HG03575 (cell line): ENCODE measurements around the gene SSB.
"Not testable (repeated sequence)": the region's sequence is repeated elsewhere in the genome, so short reads cannot be mapped to it uniquely, and the experiment has no call there.

Experiments used
- ATAC-seq: cut with Tn5 transposase; IDR thresholded peaks from one replicate; pipeline ENCODE4 v1.9.1; 2021; ENCODE audit not compliant: unreplicated experiment, insufficient number of reproducible peaks, low FRiP score; ENCODE audit errors: extremely low read depth

SSB gene

GRCh38 chr2:169776252-169776761 is 22.4 kb upstream of the SSB start:
- no peak for ATAC-seq

GRCh38 chr2:169778446-169778845 is 20.2 kb upstream of the SSB start:
- ATAC-seq, result no peak

GRCh38 chr2:169781249-169782013 is 17.2 kb upstream of the SSB start:
- no peak for ATAC-seq

- ATAC-seq, result no peak
These were observed 16.2 kb upstream of the SSB start for GRCh38 chr2:169782513-169782912.

GRCh38 chr2:169790581-169790980 is 8.1 kb upstream of the SSB start:
- ATAC-seq, result no peak

GRCh38 chr2:169795181-169795580 is 3.5 kb upstream of the SSB start:
- no peak for ATAC-seq

- ATAC-seq, result no peak
These were observed 2.2 kb upstream of the SSB start for GRCh38 chr2:169796441-169796840.

GRCh38 chr2:169797601-169798000 is 1.1 kb upstream of the SSB start:
- ATAC-seq, result no peak

GRCh38 chr2:169798397-169798717 is 314 bp upstream of the SSB start:
- ATAC-seq, result no peak

- ATAC-seq, result no peak
These were observed 4.8 kb downstream of the SSB start for GRCh38 chr2:169803480-169803879.

- ATAC-seq, result no peak
These were observed 7.9 kb downstream of the SSB start for GRCh38 chr2:169806586-169806985.

- ATAC-seq, result no peak
These were observed 9.6 kb downstream of the SSB start for GRCh38 chr2:169808221-169808620.

- ATAC-seq, result no peak
These were observed 17.2 kb downstream of the SSB start for GRCh38 chr2:169815849-169816248.

- ATAC-seq, result not testable (repeated sequence)
These were observed 18.3 kb downstream of the SSB start for GRCh38 chr2:169816961-169817360.

- ATAC-seq, result not testable (repeated sequence)
These were observed 18.7 kb downstream of the SSB start for GRCh38 chr2:169817369-169817768.

- ATAC-seq, result no peak
These were observed 19.6 kb downstream of the SSB start for GRCh38 chr2:169818241-169818640.

- ATAC-seq, result no peak
These were observed 20.4 kb downstream of the SSB start for GRCh38 chr2:169819106-169819505.

- not testable (repeated sequence) for ATAC-seq
These were observed 21.4 kb downstream of the SSB start for GRCh38 chr2:169820101-169820500.

GRCh38 chr2:169822036-169822435 is 23.4 kb downstream of the SSB start:
- no peak for ATAC-seq

GRCh38 chr2:169822785-169823392 is 24.2 kb downstream of the SSB start:
- ATAC-seq, result no peak

GRCh38 chr2:169823996-169824372 is 25.3 kb downstream of the SSB start:
- ATAC-seq, result no peak
